GM08714 (cell line): ENCODE data around the gene TUBA4B.
"Not testable (repeated sequence)": the region's sequence is repeated elsewhere in the genome, so short reads cannot be mapped to it uniquely, and the experiment has no call there.

Experiments
- H3K4me3 ChIP-seq: fragments of 200-500 bp; sonication (Bioruptor generic); 2 replicates; pipeline ENCODE4 v1.5.1; 2014; ENCODE audit warnings: mild to moderate bottlenecking, low read length, inconsistent platforms
- ZNF274 ChIP-seq: IDR thresholded peaks from 2 replicates; pipeline ENCODE4 v1.6.1; 2012; ENCODE audit warnings: mild to moderate bottlenecking, low read depth, low read length

TUBA4B gene

DNA sequence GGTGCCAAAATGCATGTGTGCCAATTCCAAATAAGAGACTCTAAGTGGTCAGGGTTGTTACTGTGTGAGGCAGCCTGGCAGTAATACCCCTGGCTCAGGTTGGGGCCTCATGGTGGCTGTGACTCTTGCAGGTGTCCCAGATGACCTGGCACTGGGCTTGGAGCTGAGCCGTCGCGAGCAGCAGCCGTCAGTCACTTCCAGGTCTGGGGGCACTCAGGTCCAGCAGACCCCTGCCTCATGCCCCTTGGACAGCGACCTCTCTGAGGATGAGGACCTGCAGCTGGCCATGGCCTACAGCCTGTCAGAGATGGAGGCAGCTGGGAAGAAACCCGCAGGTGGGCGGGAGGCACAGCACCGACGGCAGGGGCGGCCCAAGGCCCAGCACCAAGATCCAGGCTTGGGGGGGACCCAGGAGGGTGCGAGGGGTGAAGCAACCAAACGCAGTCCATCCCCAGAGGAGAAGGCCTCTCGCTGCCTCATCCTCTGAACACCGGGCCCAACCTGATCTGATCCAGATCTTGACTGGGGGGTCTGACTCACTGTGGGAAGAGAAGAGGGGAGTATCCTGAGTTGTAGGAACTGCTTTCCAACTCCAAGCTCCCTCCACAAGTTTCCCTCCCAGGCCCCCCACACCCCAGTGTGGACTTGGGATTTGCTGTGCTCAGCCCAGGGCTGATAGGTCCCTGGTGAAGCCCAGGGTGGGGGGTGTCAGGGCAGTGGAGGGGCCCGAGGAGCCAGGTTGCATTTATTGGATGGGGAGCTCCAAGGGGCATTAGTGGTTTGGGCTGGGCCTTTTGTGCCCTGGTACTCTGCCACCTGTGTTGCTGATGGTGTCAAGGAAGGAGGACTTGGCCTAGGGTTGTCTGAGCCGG lies 31.7 kb downstream of the TUBA4B start:
- TF ChIP-seq ZNF274, result no peak
- H3K4me3 ChIP-seq, result no peak overlapping the region

DNA sequence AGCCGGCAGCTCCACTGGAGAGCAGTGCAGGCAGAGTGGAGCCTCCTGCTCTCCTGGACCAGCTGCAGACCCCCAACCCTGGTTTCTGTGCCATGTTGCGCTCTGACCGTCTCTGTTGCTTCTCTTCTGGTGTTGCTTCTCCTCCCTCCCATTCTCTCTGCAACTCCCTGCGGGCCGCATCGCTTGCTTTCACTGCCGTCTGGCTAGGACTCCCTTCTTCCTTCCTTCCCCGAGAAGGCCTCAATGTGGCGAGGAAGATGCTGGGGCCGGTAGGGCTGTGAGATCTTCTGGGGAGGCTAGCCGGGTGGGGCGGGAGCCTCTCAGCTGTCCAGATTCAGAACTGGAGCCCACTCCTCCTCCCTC lies 32.3 kb downstream of the TUBA4B start:
- H3K4me3 ChIP-seq, result no peak overlapping the region
- TF ChIP-seq ZNF274, result no peak

- no peak overlapping the region for H3K4me3 ChIP-seq
- TF ChIP-seq ZNF274, result no peak
These were observed 32.9 kb downstream of the TUBA4B start for GRCh38 chr2:219285894-219286425.

DNA sequence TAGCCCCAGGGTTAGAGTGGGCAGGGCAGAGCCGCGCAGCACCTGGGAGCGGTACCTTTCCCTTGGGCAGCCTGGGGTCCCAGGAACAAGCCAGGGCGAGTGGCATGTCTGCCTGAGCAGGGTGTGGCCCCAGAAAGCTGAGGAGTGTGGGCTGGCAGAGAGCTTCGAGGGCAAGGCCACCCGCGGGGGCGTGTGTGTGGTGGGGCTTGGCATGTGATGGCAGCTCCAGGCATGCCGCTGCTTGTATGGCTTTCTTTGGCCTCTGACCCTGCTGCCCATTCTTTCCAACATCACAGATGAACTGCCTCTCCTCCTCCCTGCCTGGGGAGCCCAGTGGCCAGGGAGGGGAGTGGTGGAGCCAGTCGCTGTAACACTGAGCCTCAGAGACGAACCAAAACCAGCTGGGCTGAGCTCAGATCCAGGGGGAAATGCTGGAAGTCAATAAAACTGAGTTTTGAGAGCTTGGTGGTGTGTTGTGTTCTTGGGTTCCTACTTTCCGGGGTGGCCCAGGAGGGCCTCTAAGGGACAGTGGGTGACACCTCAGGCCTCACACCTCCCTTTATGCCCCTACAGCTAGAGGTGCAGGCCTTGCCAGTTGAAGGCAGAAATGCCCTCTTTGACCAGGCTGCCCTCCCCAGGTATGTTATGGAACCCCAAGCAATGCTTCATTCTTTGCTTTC lies 33.5 kb downstream of the TUBA4B start:
- no peak for TF ChIP-seq ZNF274
- H3K4me3 ChIP-seq, result no peak overlapping the region

- H3K4me3 ChIP-seq, result not testable (repeated sequence)
These were observed 34.0 kb downstream of the TUBA4B start for GRCh38 chr2:219287116-219287440.

- no peak overlapping the region for H3K4me3 ChIP-seq
- no peak for TF ChIP-seq ZNF274
These were observed 34.7 kb downstream of the TUBA4B start for GRCh38 chr2:219287580-219288265.

DNA sequence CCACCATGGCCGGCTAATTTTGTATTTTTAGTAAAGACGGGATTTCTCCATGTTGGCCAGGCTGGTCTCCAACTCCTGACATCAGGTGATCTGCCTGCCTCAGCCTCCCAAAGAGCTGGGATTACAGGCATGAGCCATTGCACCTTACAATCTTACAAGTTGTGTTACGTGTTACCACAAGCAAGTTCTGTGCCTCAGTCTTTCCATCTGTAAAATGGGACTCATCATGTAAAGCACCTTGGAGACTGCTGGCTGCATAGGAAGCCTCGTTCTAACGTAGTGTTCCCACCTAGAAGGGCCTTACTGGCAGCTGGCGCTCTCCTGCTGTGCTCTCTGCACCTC lies 36.1 kb downstream of the TUBA4B start:
- no peak overlapping the region for H3K4me3 ChIP-seq
- no peak for TF ChIP-seq ZNF274

DNA sequence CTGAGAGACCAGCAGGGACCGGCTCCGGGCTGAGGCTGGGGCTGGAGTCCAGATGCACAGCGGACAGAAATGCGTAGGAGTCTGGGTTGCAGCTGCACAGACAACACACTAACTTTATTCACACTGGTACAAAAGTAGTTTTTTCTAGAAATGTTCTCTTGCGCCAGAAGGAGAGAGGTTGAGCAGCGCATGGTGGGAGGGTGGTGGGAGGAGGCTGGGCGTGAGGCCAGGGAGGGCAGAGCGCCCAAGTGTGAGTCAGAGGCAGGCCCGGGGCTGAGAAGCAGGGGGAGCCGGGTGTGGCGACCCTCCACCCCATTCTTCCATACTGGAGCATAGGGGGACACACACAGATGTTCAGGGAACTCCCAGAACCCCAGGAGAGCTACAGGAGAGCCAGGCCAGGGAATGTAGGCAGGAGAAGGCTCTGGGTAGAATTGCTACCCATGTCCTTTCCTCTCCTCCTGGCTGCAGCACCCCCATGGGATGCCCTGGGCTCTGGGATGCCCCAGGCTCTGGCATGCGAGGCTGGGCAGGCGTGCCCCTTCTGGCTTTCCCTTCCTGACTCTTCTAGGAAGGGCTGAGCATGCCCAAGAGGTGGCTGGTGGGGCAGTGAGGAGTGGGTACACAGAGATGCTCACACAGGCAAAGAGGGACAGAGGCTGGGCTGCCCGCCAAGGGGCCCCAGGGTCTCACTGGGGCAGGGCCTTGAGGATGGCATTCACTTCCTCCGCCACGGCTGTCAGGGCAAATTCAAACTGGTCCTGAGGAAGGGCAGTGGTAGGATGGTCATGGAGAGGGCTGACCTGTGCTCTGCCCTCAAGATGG lies 36.7 kb downstream of the TUBA4B start:
- TF ChIP-seq ZNF274, result no peak
- no peak overlapping the region for H3K4me3 ChIP-seq

DNA sequence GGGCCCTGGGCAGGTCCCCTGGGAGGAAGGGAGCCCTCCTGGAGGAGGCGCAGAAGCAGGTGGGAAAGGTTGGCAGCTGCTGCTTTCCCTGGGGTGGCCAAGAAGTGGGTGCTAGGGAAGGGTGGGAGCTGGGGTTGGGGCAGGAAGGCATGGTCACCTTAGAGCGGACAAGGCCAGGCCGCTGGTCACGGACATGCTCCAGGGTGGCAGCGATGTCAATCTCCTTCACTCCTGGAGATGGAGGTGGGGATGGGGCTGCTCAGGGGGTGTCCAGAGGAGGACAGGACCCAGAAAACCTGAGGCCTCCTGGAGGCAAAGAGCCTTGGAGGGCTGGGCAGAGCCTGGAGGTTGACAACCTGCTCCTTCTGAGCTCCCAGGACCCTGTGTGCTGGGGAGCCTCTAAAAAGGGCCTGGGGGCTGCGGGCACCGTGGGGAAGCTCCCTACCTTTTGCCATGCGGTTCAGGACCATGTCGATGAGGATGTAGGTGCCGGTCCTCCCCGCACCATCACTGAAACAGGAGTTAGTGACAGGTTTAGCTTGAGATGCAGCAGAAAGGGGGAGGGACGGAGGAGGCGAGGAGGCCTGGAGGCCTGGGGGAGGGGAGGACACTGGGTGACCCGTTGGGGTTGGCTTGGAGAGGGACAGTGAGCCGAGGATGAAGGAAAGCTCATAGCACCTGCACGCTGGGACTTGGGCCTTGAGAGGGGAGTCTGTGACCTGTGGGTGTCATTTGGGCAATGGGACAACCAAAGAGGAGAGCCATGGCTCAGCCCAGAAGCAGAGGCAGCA lies 37.5 kb downstream of the TUBA4B start:
- no peak overlapping the region for H3K4me3 ChIP-seq
- TF ChIP-seq ZNF274, result no peak

DNA sequence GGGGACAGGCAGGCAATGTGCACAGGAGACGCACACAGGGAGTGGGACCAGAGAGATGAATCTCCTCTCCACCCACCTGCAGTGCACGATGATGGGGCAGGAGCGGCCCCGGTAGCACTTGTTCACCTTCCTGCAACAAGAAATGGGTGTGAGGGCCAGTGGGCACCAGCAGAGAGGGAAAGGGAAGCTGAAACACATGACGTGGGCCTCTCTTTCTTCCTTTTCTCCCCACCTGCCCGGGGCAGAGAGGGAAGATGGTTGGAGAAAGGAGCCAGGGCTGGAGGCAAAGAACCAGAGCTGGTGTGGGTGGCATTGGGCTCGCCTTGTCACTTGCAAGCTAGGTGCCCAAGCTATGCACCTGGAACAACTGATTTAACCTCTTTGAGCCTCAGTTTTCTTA lies 38.4 kb downstream of the TUBA4B start:
- H3K4me3 ChIP-seq, result no peak overlapping the region
- no peak for TF ChIP-seq ZNF274

DNA sequence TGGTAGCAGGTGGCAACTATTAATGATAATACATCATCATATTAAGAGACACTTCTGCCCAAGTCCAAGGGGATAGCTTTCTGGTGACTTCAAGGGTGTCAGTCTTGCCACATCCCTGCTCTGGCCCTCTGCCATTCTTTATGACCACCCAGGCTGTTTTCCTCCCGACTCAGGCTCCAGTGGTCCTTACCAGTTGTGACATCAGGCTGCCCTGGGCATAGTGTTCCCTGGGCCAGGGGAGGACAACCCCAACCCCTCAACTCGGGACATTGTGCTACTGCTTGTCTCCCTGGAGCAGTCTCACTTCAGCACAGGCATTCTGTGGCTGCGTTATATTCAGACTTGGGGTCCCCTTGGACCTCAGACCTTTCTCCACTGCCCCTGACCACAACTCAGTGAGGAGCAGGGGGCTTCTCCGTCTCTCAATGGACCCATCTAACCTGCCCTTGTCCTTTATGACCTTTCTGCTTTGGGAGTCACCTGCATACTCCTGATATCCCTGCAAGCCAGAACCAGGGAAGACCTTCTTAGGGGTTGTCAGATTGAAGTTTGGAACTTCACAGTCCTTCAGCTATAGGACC lies 39.0 kb downstream of the TUBA4B start:
- H3K4me3 ChIP-seq, result no peak overlapping the region
- no peak for TF ChIP-seq ZNF274

DNA sequence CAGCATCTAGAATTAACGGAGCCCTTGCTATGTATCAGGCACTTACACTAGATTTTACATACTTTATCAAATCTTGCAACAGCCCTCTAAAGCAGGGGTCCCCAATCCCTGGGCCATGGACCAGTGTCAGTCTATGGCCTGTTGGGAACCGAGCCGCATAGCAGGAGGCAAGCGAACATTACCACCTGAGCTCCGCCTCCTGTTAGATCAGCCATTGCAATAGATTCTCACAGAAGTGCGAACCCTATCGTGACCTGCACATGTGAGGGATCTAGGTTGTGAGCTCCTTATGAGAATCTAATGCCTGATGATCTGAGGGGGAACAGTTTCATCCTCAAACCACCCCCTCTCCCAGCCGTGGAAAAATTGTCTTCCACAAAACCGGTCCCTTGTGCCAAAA lies 39.6 kb downstream of the TUBA4B start:
- no peak for TF ChIP-seq ZNF274
- H3K4me3 ChIP-seq, result no peak overlapping the region

GRCh38 chr2:219293736-219294231 lies 40.7 kb downstream of the TUBA4B start:
- H3K4me3 ChIP-seq, result no peak overlapping the region
- TF ChIP-seq ZNF274, result no peak
